HepG2 (cell line): ENCODE measurements around the gene OLFM3. TPM values are rescaled to one million over a fixed set of nuclear protein-coding genes. Genes with fewer than 3 reads are reported as not detected.

Source experiments
- ATAC-seq: fragments of 200-7000 bp; cut with Tn5 transposase; 3 replicates; pipeline ENCODE4 v1.9.1; 2020; ENCODE audit warnings: mild to moderate bottlenecking, moderate library complexity
- BruUV-seq: library from RNA; stranded (reverse); fragments of 400-500 nt; replicated peaks from 2 replicates; lab custom pipeline; 2021; lab: Mats Ljungman, UMichigan
- CTCF ChIA-PET: fragments of 300-600 bp; formaldehyde crosslinking; extraction: SDS; loops from one replicate; lab custom pipeline; 2021; ENCODE audit warnings: low total read pairs, inconsistent platforms, low intra/inter-chr PET ratio; lab: Yijun Ruan, JAX
- POLR2A ChIA-PET: fragments of 350-600 bp; sonication (Branson Sonifier 250); formaldehyde crosslinking; loops from one replicate; lab custom pipeline; 2020; ENCODE audit warnings: antibody characterized with exemption, inconsistent platforms; lab: Yijun Ruan, JAX
- DNase-seq: peaks from one replicate; pipeline ENCODE4 v3.0.0-alpha.2; 2015; ENCODE audit warnings: low spot score
- FAIRE-seq: peaks from 3 replicates; lab custom pipeline; 2011; peaks lifted over from hg19 to GRCh38; lab: Jason Lieb, UNC
- H2AFZ ChIP-seq: one replicate; pipeline ENCODE4 v1.6.1; 2011; ENCODE audit warnings: low read length, inconsistent platforms
- H3K27ac ChIP-seq: fragments of 300-600 bp; 3 replicates; pipeline ENCODE4 v1.8.0; 2011; ENCODE audit warnings: mixed run types, mild to moderate bottlenecking, mixed read lengths, low read length, inconsistent platforms; ENCODE audit not compliant: insufficient read depth; ENCODE audit errors: extremely low read length
- H3K27me3 ChIP-seq, 2 experiments: fragments of 200-600 bp in 1 of 2; 2 replicates in 1 of 2; 3 replicates in 1 of 2; pipeline versions ENCODE4 v1.6.0 to v1.8.0; 2011; ENCODE audit warnings: low read length in 2 of 2, mild to moderate bottlenecking in 2 of 2, moderate library complexity in 2 of 2, inconsistent platforms in 1 of 2; ENCODE audit not compliant: insufficient read depth in 2 of 2, control insufficient read depth in 1 of 2
- H3K36me3 ChIP-seq, 2 experiments: fragments of 200-600 bp in 1 of 2; replicated peaks in 1 of 2; 2 replicates in 1 of 2; 3 replicates in 1 of 2; pipeline versions ENCODE4 v1.5.1 to v1.8.0; 2011; ENCODE audit warnings: low read length in 2 of 2, inconsistent platforms in 1 of 2; ENCODE audit not compliant: insufficient read depth in 2 of 2, control insufficient read depth in 1 of 2
- H3K4me1 ChIP-seq: 2 replicates; pipeline ENCODE4 v1.5.1; 2012; ENCODE audit warnings: low read length, inconsistent platforms; ENCODE audit not compliant: insufficient read depth
- H3K4me2 ChIP-seq: 2 replicates; pipeline ENCODE4 v1.6.0; 2011; ENCODE audit warnings: low read depth, low read length, inconsistent platforms
- H3K4me3 ChIP-seq, 3 experiments: fragments of 200-600 bp in 1 of 3; sonication (generic), shearing (Covaris generic) in 1 of 3; replicated peaks in 1 of 3; 2 replicates each; pipeline ENCODE4 v1.5.1; 2011 to 2016; ENCODE audit warnings: low read length in 3 of 3, inconsistent platforms in 2 of 3, low read depth in 2 of 3, mild to moderate bottlenecking in 2 of 3, control low read depth in 1 of 3, mixed read lengths in 1 of 3; ENCODE audit not compliant: insufficient read depth in 1 of 3
- H3K79me2 ChIP-seq: one replicate; pipeline ENCODE4 v1.6.1; 2011; ENCODE audit warnings: low read length, inconsistent platforms; ENCODE audit not compliant: insufficient read depth
- H3K9ac ChIP-seq: 2 replicates; pipeline ENCODE4 v1.6.0; 2011; ENCODE audit warnings: mild to moderate bottlenecking, low read depth, low read length, inconsistent platforms; ENCODE audit not compliant: insufficient read depth
- H3K9me3 ChIP-seq: 2 replicates; pipeline ENCODE4 v1.5.1; 2012; ENCODE audit warnings: mild to moderate bottlenecking, low read length
- H4K20me1 ChIP-seq: 2 replicates; pipeline ENCODE4 v1.6.0; 2011; ENCODE audit warnings: inconsistent platforms, mild to moderate bottlenecking, low read length, moderate library complexity; ENCODE audit not compliant: insufficient read depth
- CBX5 ChIP-seq: sonication (generic); formaldehyde crosslinking; IDR thresholded peaks from 2 replicates; pipeline ENCODE4 v1.4.0; 2020; ENCODE audit warnings: missing genetic modification reagents, borderline replicate concordance
- FOXA3 ChIP-seq: IDR thresholded peaks from 2 replicates; pipeline ENCODE4 v1.6.1; 2016; ENCODE audit warnings: missing genetic modification reagents, missing compliant biosample characterization
- GABPA ChIP-seq, 2 experiments: IDR thresholded peaks; 2 replicates each; pipeline ENCODE4 v1.6.1; 2011 to 2016; ENCODE audit warnings: low read depth in 2 of 2, low read length in 1 of 2, missing biosample characterization in 1 of 2, missing genetic modification characterization in 1 of 2
- GATAD1 ChIP-seq: IDR thresholded peaks from 2 replicates; pipeline ENCODE4 v1.6.1; 2016; ENCODE audit warnings: missing genetic modification reagents, missing compliant biosample characterization
- MAFG ChIP-seq: sonication (generic); formaldehyde crosslinking; IDR thresholded peaks from 2 replicates; pipeline ENCODE4 v1.5.1; 2020; ENCODE audit warnings: mild to moderate bottlenecking, missing genetic modification reagents
- PHB2 ChIP-seq: fragments of 450-650 bp; IDR thresholded peaks from 2 replicates; pipeline ENCODE4 v1.6.1; 2018; ENCODE audit not compliant: partially characterized antibody
- REL ChIP-seq: sonication (generic); formaldehyde crosslinking; conservative IDR thresholded peaks from 2 replicates; pipeline ENCODE4 v1.8.0; 2022; ENCODE audit warnings: mild to moderate bottlenecking, missing genetic modification reagents, moderate library complexity
- ZNF766 ChIP-seq: sonication (generic); formaldehyde crosslinking; IDR thresholded peaks from 2 replicates; pipeline ENCODE4 v1.5.0; 2020; ENCODE audit warnings: missing genetic modification reagents, borderline replicate concordance
- ZSCAN20 ChIP-seq: sonication (generic); formaldehyde crosslinking; IDR thresholded peaks from 2 replicates; pipeline ENCODE4 v1.4.0; 2020; ENCODE audit warnings: missing genetic modification reagents, mild to moderate bottlenecking, borderline replicate concordance
- in situ Hi-C: cut with HindIII; loops from 2 replicates; pipeline ENCODE4 v1.10.0; 2017; ENCODE audit warnings: low pct_unique_long_range_greater_than_20kb; ENCODE audit not compliant: extremely low pct_ligation_motif_present
- intact Hi-C: fragments of 100-400 bp; cut with micrococcal nuclease; formaldehyde crosslinking; loops from one replicate; pipeline ENCODE4 v1.10.0; 2022; ENCODE audit not compliant: unreplicated experiment
- polyA plus RNA-seq, 8 experiments: library from polyadenylated mRNA; depleted of rRNA in 3 of 8; stranded (reverse) in 7 of 8; unstranded in 1 of 8; fragments of >200 nt; fragmentation: Illumina TruSeq in 4 of 8; extraction: Trizol in 4 of 8; gene quantifications; 2 replicates each; pipeline versions ENCODE4 v1.2.1 to v1.2.3, GENCODE V29; 2011 to 2016; ENCODE audit warnings: low read depth in 4 of 8, missing spikeins in 1 of 8, mixed read lengths in 1 of 8; ENCODE audit not compliant: insufficient read depth in 1 of 8
- total RNA-seq, 5 experiments: library from RNA; depleted of rRNA; stranded (reverse); fragments of >200 nt; fragmentation: Illumina TruSeq; extraction: Trizol; gene quantifications; 2 replicates each; pipeline ENCODE4 v1.2.3, GENCODE V29; 2016; ENCODE audit warnings: low read depth in 1 of 5
- TF ChIP-seq, protein P1 (sequence below): sonication (generic); formaldehyde crosslinking; IDR thresholded peaks from 2 replicates; pipeline ENCODE4 v1.8.1; 2023; ENCODE audit warnings: mild to moderate bottlenecking, moderate library complexity, missing genetic modification reagents
- TF ChIP-seq, protein P2 (sequence below): sonication (generic); formaldehyde crosslinking; IDR thresholded peaks from 2 replicates; pipeline ENCODE4 v1.8.1; 2023; ENCODE audit warnings: mild to moderate bottlenecking, missing genetic modification reagents
- TF ChIP-seq, protein P3 (sequence below): IDR thresholded peaks from 2 replicates; pipeline ENCODE4 v1.6.1; 2012; ENCODE audit warnings: low read length, improper control_type of control experiment
- TF ChIP-seq, protein P4 (sequence below): sonication (generic); formaldehyde crosslinking; IDR thresholded peaks from 2 replicates; pipeline ENCODE4 v1.4.0; 2020; ENCODE audit warnings: mild to moderate bottlenecking, missing genetic modification reagents, borderline replicate concordance
- TF ChIP-seq, protein P5 (sequence below): sonication (generic); formaldehyde crosslinking; IDR thresholded peaks from 2 replicates; pipeline ENCODE4 v1.4.0; 2020; ENCODE audit warnings: missing genetic modification reagents

The OLFM3 gene
- total and polyA plus RNA-seq, 2 of the 13 experiments (the other 11 are each of a cell fraction or from before 2014, with no cell fraction given): not detected

DNA sequence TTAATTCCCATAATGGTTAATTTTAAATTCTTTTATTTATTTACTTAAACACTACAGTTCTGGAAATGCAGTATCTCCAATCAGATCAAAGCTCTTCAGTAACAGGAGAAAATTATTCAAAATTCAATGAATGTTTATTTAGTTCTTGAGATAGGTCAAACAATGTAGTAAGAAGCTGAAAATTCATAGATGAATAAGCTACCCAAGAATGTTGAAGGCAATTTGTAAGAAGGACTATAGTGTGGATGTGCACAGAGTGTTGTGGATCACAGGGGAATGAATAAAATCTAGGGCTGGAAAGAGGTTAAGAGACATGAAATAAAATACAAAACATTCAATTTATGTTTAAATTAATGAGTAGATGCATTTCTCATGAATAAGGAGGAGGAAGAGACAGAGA is 72.0 kb downstream of the OLFM3 start:
- POLR2A ChIA-PET: no interaction called here
- in situ Hi-C loops: no loop called here

More for the DNA sequence above, 72.0 kb downstream of the OLFM3 start:
- Histone ChIP-seq H3K9me3 (no peaks in the 10 kb centered on the region; the same call in 1 of the 2 replicates), H3K36me3 (no peaks in the 10 kb centered on the region), H3K4me2 (no peak overlapping the region), H2AFZ (no peak overlapping the region), H3K9ac (no peak overlapping the region), H3K79me2 (no peaks in the 10 kb centered on the region), H3K27me3 (no peaks in the 10 kb centered on the region), H3K27ac (no peak overlapping the region), H3K4me1 (no peaks in the 10 kb centered on the region), H4K20me1 (no peaks in the 10 kb centered on the region), H3K4me3 (no peak overlapping the region)
- ATAC-seq: no peak
- no peak for DNase-seq
- TF ChIP-seq ZNF766 (CRISPR knock-in tag) (no peak), FOXA3 (CRISPR knock-in tag) (no peak), CBX5 (CRISPR knock-in tag) (no peak), PHB2 (no peak), ZSCAN20 (CRISPR knock-in tag) (no peak), GABPA (IDR thresholded peaks at IDR 0.05; ENCODE audit: low read depth, low read length) (no peak), GABPA (CRISPR knock-in tag; IDR thresholded peaks at IDR 0.05; ENCODE audit: low read depth) (no peak), GATAD1 (CRISPR knock-in tag) (no peak), REL (CRISPR knock-in tag) (no peak), MAFG (CRISPR knock-in tag) (no peak)
- TF ChIP-seq, protein P1, sequence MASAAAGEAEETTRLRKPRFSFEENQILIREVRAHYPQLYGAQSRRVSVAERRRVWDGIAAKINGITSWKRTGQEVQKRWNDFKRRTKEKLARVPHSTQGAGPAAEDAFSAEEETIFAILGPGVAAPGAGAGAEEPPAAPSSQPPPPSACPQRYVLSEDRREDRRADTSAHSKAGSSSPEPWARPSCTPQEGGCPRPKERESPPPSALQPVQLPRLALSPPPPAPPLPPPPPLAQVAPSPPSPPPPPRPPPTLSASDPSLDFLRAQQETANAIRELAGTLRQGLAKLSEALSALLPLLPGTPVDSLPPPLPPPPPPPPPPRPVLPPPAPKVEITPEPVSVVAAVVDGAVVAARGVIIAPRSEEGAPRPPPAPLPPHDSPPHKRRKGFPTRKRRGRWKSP (CRISPR knock-in tag): no peak
- TF ChIP-seq, protein P2, sequence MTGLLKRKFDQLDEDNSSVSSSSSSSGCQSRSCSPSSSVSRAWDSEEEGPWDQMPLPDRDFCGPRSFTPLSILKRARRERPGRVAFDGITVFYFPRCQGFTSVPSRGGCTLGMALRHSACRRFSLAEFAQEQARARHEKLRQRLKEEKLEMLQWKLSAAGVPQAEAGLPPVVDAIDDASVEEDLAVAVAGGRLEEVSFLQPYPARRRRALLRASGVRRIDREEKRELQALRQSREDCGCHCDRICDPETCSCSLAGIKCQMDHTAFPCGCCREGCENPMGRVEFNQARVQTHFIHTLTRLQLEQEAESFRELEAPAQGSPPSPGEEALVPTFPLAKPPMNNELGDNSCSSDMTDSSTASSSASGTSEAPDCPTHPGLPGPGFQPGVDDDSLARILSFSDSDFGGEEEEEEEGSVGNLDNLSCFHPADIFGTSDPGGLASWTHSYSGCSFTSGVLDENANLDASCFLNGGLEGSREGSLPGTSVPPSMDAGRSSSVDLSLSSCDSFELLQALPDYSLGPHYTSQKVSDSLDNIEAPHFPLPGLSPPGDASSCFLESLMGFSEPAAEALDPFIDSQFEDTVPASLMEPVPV: no peak
- TF ChIP-seq, protein P3, sequence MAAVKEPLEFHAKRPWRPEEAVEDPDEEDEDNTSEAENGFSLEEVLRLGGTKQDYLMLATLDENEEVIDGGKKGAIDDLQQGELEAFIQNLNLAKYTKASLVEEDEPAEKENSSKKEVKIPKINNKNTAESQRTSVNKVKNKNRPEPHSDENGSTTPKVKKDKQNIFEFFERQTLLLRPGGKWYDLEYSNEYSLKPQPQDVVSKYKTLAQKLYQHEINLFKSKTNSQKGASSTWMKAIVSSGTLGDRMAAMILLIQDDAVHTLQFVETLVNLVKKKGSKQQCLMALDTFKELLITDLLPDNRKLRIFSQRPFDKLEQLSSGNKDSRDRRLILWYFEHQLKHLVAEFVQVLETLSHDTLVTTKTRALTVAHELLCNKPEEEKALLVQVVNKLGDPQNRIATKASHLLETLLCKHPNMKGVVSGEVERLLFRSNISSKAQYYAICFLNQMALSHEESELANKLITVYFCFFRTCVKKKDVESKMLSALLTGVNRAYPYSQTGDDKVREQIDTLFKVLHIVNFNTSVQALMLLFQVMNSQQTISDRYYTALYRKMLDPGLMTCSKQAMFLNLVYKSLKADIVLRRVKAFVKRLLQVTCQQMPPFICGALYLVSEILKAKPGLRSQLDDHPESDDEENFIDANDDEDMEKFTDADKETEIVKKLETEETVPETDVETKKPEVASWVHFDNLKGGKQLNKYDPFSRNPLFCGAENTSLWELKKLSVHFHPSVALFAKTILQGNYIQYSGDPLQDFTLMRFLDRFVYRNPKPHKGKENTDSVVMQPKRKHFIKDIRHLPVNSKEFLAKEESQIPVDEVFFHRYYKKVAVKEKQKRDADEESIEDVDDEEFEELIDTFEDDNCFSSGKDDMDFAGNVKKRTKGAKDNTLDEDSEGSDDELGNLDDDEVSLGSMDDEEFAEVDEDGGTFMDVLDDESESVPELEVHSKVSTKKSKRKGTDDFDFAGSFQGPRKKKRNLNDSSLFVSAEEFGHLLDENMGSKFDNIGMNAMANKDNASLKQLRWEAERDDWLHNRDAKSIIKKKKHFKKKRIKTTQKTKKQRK: no peak
- TF ChIP-seq, protein P4, sequence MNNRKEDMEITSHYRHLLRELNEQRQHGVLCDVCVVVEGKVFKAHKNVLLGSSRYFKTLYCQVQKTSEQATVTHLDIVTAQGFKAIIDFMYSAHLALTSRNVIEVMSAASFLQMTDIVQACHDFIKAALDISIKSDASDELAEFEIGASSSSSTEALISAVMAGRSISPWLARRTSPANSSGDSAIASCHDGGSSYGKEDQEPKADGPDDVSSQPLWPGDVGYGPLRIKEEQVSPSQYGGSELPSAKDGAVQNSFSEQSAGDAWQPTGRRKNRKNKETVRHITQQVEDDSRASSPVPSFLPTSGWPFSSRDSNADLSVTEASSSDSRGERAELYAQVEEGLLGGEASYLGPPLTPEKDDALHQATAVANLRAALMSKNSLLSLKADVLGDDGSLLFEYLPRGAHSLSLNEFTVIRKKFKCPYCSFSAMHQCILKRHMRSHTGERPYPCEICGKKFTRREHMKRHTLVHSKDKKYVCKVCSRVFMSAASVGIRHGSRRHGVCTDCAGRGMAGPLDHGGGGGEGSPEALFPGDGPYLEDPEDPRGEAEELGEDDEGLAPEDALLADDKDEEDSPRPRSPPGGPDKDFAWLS (CRISPR knock-in tag): no peak
- TF ChIP-seq, protein P5, sequence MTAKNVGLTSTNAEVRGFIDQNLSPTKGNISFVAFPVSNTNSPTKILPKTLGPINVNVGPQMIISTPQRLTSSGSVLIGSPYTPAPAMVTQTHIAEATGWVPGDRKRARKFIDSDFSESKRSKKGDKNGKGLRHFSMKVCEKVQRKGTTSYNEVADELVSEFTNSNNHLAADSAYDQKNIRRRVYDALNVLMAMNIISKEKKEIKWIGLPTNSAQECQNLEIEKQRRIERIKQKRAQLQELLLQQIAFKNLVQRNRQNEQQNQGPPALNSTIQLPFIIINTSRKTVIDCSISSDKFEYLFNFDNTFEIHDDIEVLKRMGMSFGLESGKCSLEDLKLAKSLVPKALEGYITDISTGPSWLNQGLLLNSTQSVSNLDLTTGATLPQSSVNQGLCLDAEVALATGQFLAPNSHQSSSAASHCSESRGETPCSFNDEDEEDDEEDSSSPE (CRISPR knock-in tag): no peak
- CTCF ChIA-PET: no interaction called here
- no peak for FAIRE-seq
- intact Hi-C loops: no loop called here
- BruUV-seq: no TSS peak
